Neural cell (in vitro differentiated cells): ENCODE measurements around the gene MAGI1.

Source experiments
- EZH2 ChIP-seq: fragments of 200-600, 300-800 bp; shearing (Covaris generic), sonication (generic); IDR thresholded peaks from 2 replicates; pipeline ENCODE4 v1.6.1; 2014; ENCODE audit warnings: antibody characterized with exemption, low read length, borderline replicate concordance, mild to moderate bottlenecking; ENCODE audit not compliant: insufficient read depth, poor library complexity, severe bottlenecking
- MXI1 ChIP-seq: fragments of 450-650 bp; conservative IDR thresholded peaks from 2 replicates; pipeline ENCODE4 v1.6.1; 2014; ENCODE audit warnings: antibody characterized with exemption, mild to moderate bottlenecking; ENCODE audit not compliant: poor library complexity, severe bottlenecking
- POLR2AphosphoS5 ChIP-seq: IDR thresholded peaks from 2 replicates; pipeline ENCODE4 v1.6.1; 2012
- RAD21 ChIP-seq: fragments of 450-650 bp; conservative IDR thresholded peaks from 2 replicates; pipeline ENCODE4 v1.6.1; 2014; ENCODE audit warnings: antibody characterized with exemption, mild to moderate bottlenecking, moderate library complexity
- TF ChIP-seq, protein P1 (sequence below): fragments of 450-650 bp; IDR thresholded peaks from 2 replicates; pipeline ENCODE4 v1.5.1; 2014; ENCODE audit warnings: antibody characterized with exemption, mild to moderate bottlenecking, moderate library complexity; ENCODE audit not compliant: poor library complexity, severe bottlenecking
- TF ChIP-seq, protein P2 (sequence below): IDR thresholded peaks from 2 replicates; pipeline ENCODE4 v1.6.1; 2012; ENCODE audit warnings: borderline replicate concordance

DNA sequence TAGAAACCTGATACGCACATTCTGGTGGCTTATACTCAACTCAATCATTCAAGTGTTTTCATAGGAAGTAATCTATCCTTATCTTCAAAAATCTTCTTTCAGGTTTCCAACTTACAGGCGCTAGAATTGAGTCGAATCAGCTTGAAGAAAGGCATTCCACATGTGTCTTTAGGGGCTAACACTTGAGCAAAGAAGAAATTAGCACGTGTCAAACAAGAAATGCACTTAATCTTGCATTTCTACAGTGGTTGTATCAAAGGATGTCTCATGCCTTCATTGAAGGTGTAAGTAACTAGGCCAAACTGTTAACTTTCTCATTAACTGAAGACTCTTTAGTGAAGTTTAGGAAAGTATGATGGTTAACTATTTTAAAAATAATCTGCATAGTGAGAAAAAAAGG lies 557.6 kb downstream of the MAGI1 start:
- TF ChIP-seq, protein P1, sequence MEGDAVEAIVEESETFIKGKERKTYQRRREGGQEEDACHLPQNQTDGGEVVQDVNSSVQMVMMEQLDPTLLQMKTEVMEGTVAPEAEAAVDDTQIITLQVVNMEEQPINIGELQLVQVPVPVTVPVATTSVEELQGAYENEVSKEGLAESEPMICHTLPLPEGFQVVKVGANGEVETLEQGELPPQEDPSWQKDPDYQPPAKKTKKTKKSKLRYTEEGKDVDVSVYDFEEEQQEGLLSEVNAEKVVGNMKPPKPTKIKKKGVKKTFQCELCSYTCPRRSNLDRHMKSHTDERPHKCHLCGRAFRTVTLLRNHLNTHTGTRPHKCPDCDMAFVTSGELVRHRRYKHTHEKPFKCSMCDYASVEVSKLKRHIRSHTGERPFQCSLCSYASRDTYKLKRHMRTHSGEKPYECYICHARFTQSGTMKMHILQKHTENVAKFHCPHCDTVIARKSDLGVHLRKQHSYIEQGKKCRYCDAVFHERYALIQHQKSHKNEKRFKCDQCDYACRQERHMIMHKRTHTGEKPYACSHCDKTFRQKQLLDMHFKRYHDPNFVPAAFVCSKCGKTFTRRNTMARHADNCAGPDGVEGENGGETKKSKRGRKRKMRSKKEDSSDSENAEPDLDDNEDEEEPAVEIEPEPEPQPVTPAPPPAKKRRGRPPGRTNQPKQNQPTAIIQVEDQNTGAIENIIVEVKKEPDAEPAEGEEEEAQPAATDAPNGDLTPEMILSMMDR: no peak
- TF ChIP-seq, protein P2, sequence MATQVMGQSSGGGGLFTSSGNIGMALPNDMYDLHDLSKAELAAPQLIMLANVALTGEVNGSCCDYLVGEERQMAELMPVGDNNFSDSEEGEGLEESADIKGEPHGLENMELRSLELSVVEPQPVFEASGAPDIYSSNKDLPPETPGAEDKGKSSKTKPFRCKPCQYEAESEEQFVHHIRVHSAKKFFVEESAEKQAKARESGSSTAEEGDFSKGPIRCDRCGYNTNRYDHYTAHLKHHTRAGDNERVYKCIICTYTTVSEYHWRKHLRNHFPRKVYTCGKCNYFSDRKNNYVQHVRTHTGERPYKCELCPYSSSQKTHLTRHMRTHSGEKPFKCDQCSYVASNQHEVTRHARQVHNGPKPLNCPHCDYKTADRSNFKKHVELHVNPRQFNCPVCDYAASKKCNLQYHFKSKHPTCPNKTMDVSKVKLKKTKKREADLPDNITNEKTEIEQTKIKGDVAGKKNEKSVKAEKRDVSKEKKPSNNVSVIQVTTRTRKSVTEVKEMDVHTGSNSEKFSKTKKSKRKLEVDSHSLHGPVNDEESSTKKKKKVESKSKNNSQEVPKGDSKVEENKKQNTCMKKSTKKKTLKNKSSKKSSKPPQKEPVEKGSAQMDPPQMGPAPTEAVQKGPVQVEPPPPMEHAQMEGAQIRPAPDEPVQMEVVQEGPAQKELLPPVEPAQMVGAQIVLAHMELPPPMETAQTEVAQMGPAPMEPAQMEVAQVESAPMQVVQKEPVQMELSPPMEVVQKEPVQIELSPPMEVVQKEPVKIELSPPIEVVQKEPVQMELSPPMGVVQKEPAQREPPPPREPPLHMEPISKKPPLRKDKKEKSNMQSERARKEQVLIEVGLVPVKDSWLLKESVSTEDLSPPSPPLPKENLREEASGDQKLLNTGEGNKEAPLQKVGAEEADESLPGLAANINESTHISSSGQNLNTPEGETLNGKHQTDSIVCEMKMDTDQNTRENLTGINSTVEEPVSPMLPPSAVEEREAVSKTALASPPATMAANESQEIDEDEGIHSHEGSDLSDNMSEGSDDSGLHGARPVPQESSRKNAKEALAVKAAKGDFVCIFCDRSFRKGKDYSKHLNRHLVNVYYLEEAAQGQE: no peak
- TF ChIP-seq EZH2: no peak
- TF ChIP-seq RAD21: no peak
- TF ChIP-seq MXI1: no peak
- no peak for TF ChIP-seq POLR2AphosphoS5
